Urinary bladder (tissue), 4 donors: ENCODE data around the gene ICAM4. TPM values are rescaled to one million over a fixed set of nuclear protein-coding genes. Genes with fewer than 3 reads are reported as not detected.

Experiments used
- DNase-seq: peaks from one replicate; pipeline ENCODE4 v3.0.0-alpha.2; 2015; ENCODE audit errors: extremely low spot score
- H3K27ac ChIP-seq: one replicate; pipeline ENCODE4 v1.5.1; 2013; ENCODE audit warnings: low read depth, mild to moderate bottlenecking, moderate library complexity
- H3K36me3 ChIP-seq: one replicate; pipeline ENCODE4 v1.6.1; 2013; ENCODE audit warnings: mild to moderate bottlenecking, moderate library complexity; ENCODE audit not compliant: insufficient read depth
- H3K4me1 ChIP-seq: one replicate; pipeline ENCODE4 v1.6.1; 2013; ENCODE audit warnings: mild to moderate bottlenecking, moderate library complexity; ENCODE audit not compliant: insufficient read depth
- H3K4me3 ChIP-seq: one replicate; pipeline ENCODE4 v1.5.1; 2013; ENCODE audit warnings: low read depth, low read length
- WGBS: extraction: QIAGEN DNeasy Blood & Tissue Kit; methylation state at CpG from one replicate; pipeline ENCODE4 v1.1.7; 2013; 5-methylcytosine and 5-hydroxymethylcytosine counted together
- polyA plus RNA-seq: library from polyadenylated mRNA; stranded (reverse); fragments of 200-250 nt; gene quantifications from one replicate; pipeline ENCODE4 v1.2.3, GENCODE V29; 2013
- total RNA-seq: library from RNA; depleted of rRNA; stranded (reverse); fragments of >200 nt; gene quantifications from one replicate; pipeline ENCODE4 v1.2.3, GENCODE V29; 2014
- donor health status: healthy with polysubstance abuse.
- donor health status: healthy.

ICAM4 gene
- total and polyA plus RNA-seq, 2 donors = 1.4 to 2.6 TPM

- 81% methylated on average over 9 of the region's 9 CpGs for WGBS
Measured at GRCh38 chr19:10256970-10257615, 29.7 kb upstream of the ICAM4 start.

GRCh38 chr19:10258080-10258710 lies 28.6 kb upstream of the ICAM4 start:
- Histone ChIP-seq H3K27ac (no peak overlapping the region), H3K4me1 (no peaks in the 10 kb centered on the region), H3K36me3 (no peaks in the 10 kb centered on the region), H3K4me3 (no peak overlapping the region)
- WGBS = 97% methylated on average over 18 of the region's 18 CpGs
- DNase-seq = no peak

More at GRCh38 chr19:10256970-10257615, 29.7 kb upstream of the ICAM4 start:
- Histone ChIP-seq H3K4me3 (no peak overlapping the region), H3K36me3 (no peaks in the 10 kb centered on the region), H3K27ac (no peak overlapping the region), H3K4me1 (no peaks in the 10 kb centered on the region)
- no peak for DNase-seq

GRCh38 chr19:10259162-10259905 lies 27.4 kb upstream of the ICAM4 start:
- no peak overlapping the region for H3K4me3 ChIP-seq
- peak; percentile 33 for DNase-seq
- H3K36me3 ChIP-seq = no peaks in the 10 kb centered on the region
- no peaks in the 10 kb centered on the region for H3K4me1 ChIP-seq
- WGBS = 59% methylated on average over 32 of the region's 32 CpGs
- no peak overlapping the region for H3K27ac ChIP-seq

GRCh38 chr19:10260141-10260584 lies 26.6 kb upstream of the ICAM4 start:
- no peak overlapping the region for H3K27ac ChIP-seq
- DNase-seq = no peak
- no peaks in the 10 kb centered on the region for H3K4me1 ChIP-seq
- H3K4me3 ChIP-seq = no peak overlapping the region
- H3K36me3 ChIP-seq = no peaks in the 10 kb centered on the region
- 83% methylated on average over 8 of the region's 8 CpGs for WGBS

- 77% methylated on average over 7 of the region's 7 CpGs for WGBS
- H3K27ac ChIP-seq = no peak overlapping the region
- H3K4me3 ChIP-seq = no peak overlapping the region
- DNase-seq = no peak
- no peaks in the 10 kb centered on the region for H3K4me1 ChIP-seq
- H3K36me3 ChIP-seq = no peaks in the 10 kb centered on the region
Measured at GRCh38 chr19:10262771-10263170, 24.0 kb upstream of the ICAM4 start.

GRCh38 chr19:10266706-10267105 lies 20.0 kb upstream of the ICAM4 start:
- Histone ChIP-seq H3K4me1 (no peaks in the 10 kb centered on the region), H3K27ac (no peak overlapping the region), H3K36me3 (no peaks in the 10 kb centered on the region), H3K4me3 (no peak overlapping the region)
- 86% methylated on average over 7 of the region's 7 CpGs for WGBS
- DNase-seq = no peak

- Histone ChIP-seq H3K36me3 (no peaks in the 10 kb centered on the region), H3K4me1 (no peaks in the 10 kb centered on the region), H3K4me3 (no peak overlapping the region), H3K27ac (no peak overlapping the region)
- no peak for DNase-seq
- 64% methylated on average over 6 of the region's 6 CpGs for WGBS
Measured at GRCh38 chr19:10268071-10268470, 18.7 kb upstream of the ICAM4 start.

- Histone ChIP-seq H3K4me3 (peak overlapping the region; percentile 36), H3K4me1 (no peaks in the 10 kb centered on the region), H3K36me3 (no peaks in the 10 kb centered on the region), H3K27ac (no peak overlapping the region)
- DNase-seq = no peak
- 5% methylated on average over 59 of the region's 59 CpGs for WGBS
Measured at GRCh38 chr19:10269333-10270179, 17.2 kb upstream of the ICAM4 start.

GRCh38 chr19:10270180-10270615 lies 16.6 kb upstream of the ICAM4 start:
- no peak for DNase-seq
- H3K27ac ChIP-seq = peak overlapping the region; percentile 63

GRCh38 chr19:10270616-10271394 lies 15.9 kb upstream of the ICAM4 start, which contains the start of gene ICAM1:
ICAM1 (plus strand) TSS chr19:10271120; CDS start chr19:10271160, 40 bp downstream.
- H3K4me1 ChIP-seq = no peaks in the 10 kb centered on the region
- peaks cover 2% of the 10 kb centered on the region for H3K36me3 ChIP-seq
- DNase-seq = no peak
- WGBS = 4% methylated on average over 51 of the region's 51 CpGs
- H3K27ac ChIP-seq = peak within 1 kb of the TSS; percentile 63
- peak within 1 kb of the TSS; percentile 36 for H3K4me3 ChIP-seq

More at GRCh38 chr19:10270180-10270615, 16.6 kb upstream of the ICAM4 start:
- WGBS = 3% methylated on average over 37 of the region's 37 CpGs
- H3K4me3 ChIP-seq = peak overlapping the region; percentile 36
- no peaks in the 10 kb centered on the region for H3K4me1 ChIP-seq
- peaks cover 2% of the 10 kb centered on the region for H3K36me3 ChIP-seq

GRCh38 chr19:10271543-10272086 lies 15.1 kb upstream of the ICAM4 start:
- Histone ChIP-seq H3K4me1 (no peaks in the 10 kb centered on the region), H3K4me3 (peak overlapping the region; percentile 36), H3K36me3 (peaks cover 2% of the 10 kb centered on the region), H3K27ac (peak overlapping the region; percentile 63)
- DNase-seq = no peak
- WGBS = 31% methylated on average over 12 of the region's 12 CpGs

GRCh38 chr19:10274589-10274988 lies 12.2 kb upstream of the ICAM4 start:
- Histone ChIP-seq H3K4me3 (no peak overlapping the region), H3K4me1 (no peaks in the 10 kb centered on the region), H3K27ac (no peak overlapping the region), H3K36me3 (peaks cover 2% of the 10 kb centered on the region)
- DNase-seq = no peak
- 87% methylated on average over 10 of the region's 10 CpGs for WGBS
